ENCODE data around the gene SOD2. TPM values are rescaled to one million over a fixed set of nuclear protein-coding genes. Genes with fewer than 3 reads are reported as not detected.
A peak's percentile ranks its signal among the peaks of the same experiment; 100 is the strongest.
"Not testable (repeated sequence)": the region's sequence is repeated elsewhere in the genome, so short reads cannot be mapped to it uniquely, and the experiment has no call there.

The SOD2 gene
- total RNA-seq, 1 experiment from 2014 or later, result 102 TPM

- H3K4me3 ChIP-seq, result no peak overlapping the region
- H3K9me3 ChIP-seq (replicated peaks), result no peaks in the 10 kb centered on the region
- peaks cover 36% of the 10 kb centered on the region for H3K4me1 ChIP-seq (replicated peaks)
- peaks cover 48% of the 10 kb centered on the region for H3K36me3 ChIP-seq
- H3K27me3 ChIP-seq (replicated peaks), result no peaks in the 10 kb centered on the region
- no peak overlapping the region for H3K27ac ChIP-seq
- no peak for DNase-seq (ENCODE audit: low read depth in 1 of 2, low spot score in 2 of 2)
These were observed 9.1 kb downstream of the SOD2 start for GRCh38 chr6:159684013-159684304.

DNA sequence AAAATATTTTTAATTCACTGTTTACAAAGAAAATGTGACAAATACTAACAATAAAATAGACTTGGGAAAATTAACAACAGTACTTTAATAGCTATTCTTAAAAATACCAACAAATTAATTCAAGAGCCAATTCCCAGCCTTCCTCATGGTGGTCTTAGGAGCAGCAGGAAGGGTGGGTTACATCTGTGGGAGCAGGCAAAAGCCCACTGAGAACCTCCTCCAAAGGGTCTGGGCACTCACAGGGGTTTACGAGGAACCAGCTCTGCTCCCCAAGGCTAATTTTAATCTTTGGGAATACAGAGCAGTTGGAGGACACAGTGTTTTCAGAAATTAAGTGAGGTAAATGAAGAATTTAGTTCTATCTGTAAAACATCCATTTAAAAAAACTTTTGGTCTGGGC lies 10.2 kb downstream of the SOD2 start:
- Histone ChIP-seq H3K4me3 (no peak overlapping the region), H3K27ac (peak overlapping the region; percentile 52), H3K9me3 (replicated peaks) (no peaks in the 10 kb centered on the region), H3K4me1 (replicated peaks) (peaks cover 40% of the 10 kb centered on the region), H3K27me3 (replicated peaks) (no peaks in the 10 kb centered on the region), H3K36me3 (peaks cover 49% of the 10 kb centered on the region)
- DNase-seq (ENCODE audit: low read depth in 1 of 2, low spot score in 2 of 2), result no peak

DNA sequence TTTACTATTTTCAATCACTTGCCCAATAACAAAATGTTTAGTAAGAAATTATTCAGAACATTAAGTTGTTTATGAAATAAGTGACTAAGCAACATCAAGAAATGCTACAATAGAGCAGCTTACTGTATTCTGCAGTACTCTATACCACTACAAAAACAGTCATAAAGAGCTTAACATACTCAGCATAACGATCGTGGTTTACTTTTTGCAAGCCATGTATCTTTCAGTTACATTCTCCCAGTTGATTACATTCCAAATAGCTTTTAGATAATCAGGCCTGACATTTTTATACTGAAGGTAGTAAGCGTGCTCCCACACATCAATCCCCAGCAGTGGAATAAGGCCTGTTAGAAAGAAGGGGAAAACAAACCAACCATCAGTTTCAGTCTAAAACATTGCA lies 10.7 kb downstream of the SOD2 start:
- Histone ChIP-seq H3K27me3 (replicated peaks) (no peaks in the 10 kb centered on the region), H3K4me1 (replicated peaks) (peaks cover 40% of the 10 kb centered on the region), H3K9me3 (replicated peaks) (no peaks in the 10 kb centered on the region), H3K36me3 (peaks cover 44% of the 10 kb centered on the region), H3K27ac (peak overlapping the region; percentile 52), H3K4me3 (no peak overlapping the region)
- peak in 1 of 2 experiments; percentile 54 for DNase-seq (ENCODE audit: low read depth in 1 of 2, low spot score in 2 of 2)

DNA sequence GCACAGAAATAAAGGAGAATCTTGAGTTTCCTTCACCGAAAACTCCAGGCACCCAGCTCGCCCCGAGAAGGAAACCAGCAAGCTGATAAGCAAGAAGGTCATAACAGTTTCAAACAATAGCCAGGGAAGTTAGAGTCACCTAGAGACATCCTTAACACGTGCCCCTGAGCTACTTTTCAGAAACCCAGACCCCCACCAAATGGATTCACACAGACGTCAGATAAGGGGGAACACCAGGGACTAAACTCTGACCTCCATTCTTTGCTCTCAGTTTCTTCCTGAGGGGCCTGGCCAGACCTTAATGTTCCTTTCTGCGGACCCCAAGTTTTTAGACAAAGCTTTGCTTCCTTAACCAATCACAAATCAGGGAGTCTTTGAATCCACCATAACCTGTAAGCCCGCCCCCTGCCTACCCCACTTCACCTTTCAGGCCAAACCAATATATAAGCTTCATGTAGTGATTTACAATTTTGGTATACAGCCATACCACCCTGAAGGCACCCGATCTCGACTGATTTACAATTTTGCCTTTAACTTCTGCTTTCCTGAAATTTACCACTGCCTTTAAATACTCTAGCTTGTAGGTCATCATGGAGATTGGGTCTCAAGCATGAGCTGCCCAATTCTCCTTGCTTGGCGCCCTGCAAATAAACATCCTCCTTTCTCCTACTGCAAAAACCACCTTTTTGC lies 11.7 kb downstream of the SOD2 start:
- Histone ChIP-seq H3K4me3 (no peak overlapping the region), H3K4me1 (replicated peaks) (peaks cover 40% of the 10 kb centered on the region), H3K27ac (peak overlapping the region; percentile 52; the same call in 1 of the 2 replicates), H3K27me3 (replicated peaks) (no peaks in the 10 kb centered on the region), H3K9me3 (replicated peaks) (no peaks in the 10 kb centered on the region), H3K36me3 (peaks cover 36% of the 10 kb centered on the region)
- DNase-seq (ENCODE audit: low read depth in 1 of 2, low spot score in 2 of 2), result no peak

- H3K4me1 ChIP-seq (replicated peaks), result peaks cover 40% of the 10 kb centered on the region
- no peaks in the 10 kb centered on the region for H3K27me3 ChIP-seq (replicated peaks)
- no peak overlapping the region for H3K4me3 ChIP-seq
- H3K36me3 ChIP-seq, result peaks cover 28% of the 10 kb centered on the region
- H3K9me3 ChIP-seq (replicated peaks), result no peaks in the 10 kb centered on the region
- H3K27ac ChIP-seq, result peak overlapping the region; percentile 57
- DNase-seq (ENCODE audit: low read depth in 1 of 2, low spot score in 2 of 2), result no peak
These were observed 12.9 kb downstream of the SOD2 start for GRCh38 chr6:159680104-159680503.

DNA sequence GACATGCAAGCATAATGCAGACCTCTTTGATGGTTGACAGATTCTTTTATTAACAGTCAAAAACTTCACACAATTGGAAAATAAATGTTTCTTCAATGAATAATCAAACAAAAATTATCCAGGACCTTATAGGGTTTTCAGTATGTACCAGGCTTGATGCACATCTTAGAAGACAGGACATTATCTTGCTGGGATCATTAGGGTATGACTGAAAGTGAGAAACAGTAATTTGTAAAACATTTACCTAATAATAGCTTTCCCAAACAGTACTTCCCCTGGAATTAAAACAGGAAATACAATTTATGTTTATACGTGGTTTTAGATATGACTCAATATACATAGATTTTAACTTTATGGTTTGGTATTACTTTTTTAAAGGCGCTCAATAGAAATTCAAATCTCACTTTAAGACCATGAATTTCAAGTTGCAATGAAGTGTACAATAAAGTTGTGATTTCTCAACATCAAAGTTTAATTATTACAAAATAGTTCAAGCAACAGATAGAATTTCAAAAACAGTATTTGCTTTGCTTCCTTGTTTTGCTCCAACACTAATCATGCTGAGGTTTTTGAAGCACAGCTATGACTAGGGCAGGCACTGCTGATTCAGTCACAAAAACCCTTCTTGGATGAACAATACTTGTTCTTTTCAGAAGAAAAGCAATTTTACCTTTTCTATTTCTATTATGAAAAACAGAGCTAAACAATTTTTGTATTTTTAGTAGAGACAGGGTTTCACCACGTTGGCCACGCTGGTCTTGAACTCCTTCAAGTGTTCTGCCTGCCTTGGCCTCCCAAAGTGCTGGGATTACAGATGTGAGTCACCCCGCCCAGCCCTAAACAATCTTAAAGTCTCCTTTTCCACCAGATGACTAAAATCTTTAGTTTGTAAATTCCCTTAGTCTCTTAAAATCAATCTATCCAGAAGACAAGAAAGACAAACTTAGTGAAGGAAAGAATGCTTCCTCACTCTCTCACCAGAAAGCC lies 13.7 kb downstream of the SOD2 start:
- no peaks in the 10 kb centered on the region for H3K9me3 ChIP-seq (replicated peaks)
- DNase-seq (ENCODE audit: low read depth in 1 of 2, low spot score in 2 of 2), result peak; percentile 64 to 72
- peaks cover 40% of the 10 kb centered on the region for H3K4me1 ChIP-seq (replicated peaks)
- no peaks in the 10 kb centered on the region for H3K27me3 ChIP-seq (replicated peaks)
- H3K27ac ChIP-seq, result peak overlapping the region; percentile 57
- peaks cover 28% of the 10 kb centered on the region for H3K36me3 ChIP-seq
- no peak overlapping the region for H3K4me3 ChIP-seq

DNA sequence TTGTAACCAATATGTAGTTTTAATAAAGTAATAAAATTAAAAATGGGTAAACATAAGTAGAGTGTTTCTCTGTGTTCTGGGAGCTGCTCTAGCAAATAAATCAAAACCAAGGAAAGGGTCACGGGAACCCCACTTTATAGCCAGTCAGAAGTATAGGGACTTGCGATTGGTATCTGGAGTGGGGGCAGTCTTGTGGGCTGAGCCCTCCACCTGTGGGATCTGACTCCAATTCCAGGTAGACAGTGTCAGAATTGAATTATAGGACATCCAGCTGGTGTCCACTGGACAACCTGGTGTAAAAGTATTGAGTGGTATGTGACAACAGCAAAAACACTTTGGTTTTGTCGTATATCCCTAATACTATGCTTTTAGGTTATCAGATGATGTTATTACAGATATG lies 14.5 kb downstream of the SOD2 start:
- H3K9me3 ChIP-seq (replicated peaks), result no peaks in the 10 kb centered on the region
- no peak for DNase-seq (ENCODE audit: low read depth in 1 of 2, low spot score in 2 of 2)
- H3K27ac ChIP-seq, result no peak overlapping the region
- peaks cover 23% of the 10 kb centered on the region for H3K36me3 ChIP-seq
- peaks cover 40% of the 10 kb centered on the region for H3K4me1 ChIP-seq (replicated peaks)
- H3K27me3 ChIP-seq (replicated peaks), result no peaks in the 10 kb centered on the region
- H3K4me3 ChIP-seq, result no peak overlapping the region

DNA sequence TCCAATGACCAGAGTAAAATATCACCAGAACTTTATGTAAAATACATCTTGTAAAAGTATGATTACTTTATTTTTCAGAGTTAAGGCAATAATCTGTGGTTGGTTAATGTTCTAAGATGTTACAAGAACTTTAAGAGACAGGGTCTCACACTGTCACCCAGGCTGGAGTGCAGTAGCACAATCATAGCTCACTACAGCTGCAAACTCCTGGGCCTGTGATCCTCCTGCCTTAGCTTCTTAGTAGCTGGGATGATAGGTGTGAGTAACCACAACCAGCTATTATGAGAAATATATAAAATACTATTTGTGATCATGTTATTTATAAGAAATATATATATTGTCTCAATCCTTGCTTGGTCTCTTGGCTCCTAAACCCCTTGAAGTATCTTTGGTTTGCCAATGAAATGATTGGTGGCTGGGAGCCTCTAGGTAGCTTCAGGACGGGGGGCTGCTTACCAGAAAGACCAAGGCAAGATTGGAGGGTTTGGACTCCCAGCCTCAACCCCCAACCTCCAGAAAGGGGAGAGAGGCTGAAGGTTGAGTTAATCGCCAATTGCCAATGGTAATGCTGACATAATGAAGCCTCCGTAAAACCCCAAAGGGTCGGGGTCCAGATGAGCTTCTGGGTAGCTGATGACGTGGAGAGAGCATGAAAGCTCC lies 15.4 kb downstream of the SOD2 start:
- Histone ChIP-seq H3K9me3 (replicated peaks) (no peaks in the 10 kb centered on the region), H3K27ac (no peak overlapping the region), H3K4me1 (replicated peaks) (peaks cover 35% of the 10 kb centered on the region), H3K4me3 (no peak overlapping the region), H3K27me3 (replicated peaks) (no peaks in the 10 kb centered on the region), H3K36me3 (peaks cover 14% of the 10 kb centered on the region)
- no peak for DNase-seq (ENCODE audit: low read depth in 1 of 2, low spot score in 2 of 2)

GRCh38 chr6:159676890-159677505 lies 16.0 kb downstream of the SOD2 start:
- DNase-seq (ENCODE audit: low read depth in 1 of 2, low spot score in 2 of 2), result no peak
- H3K36me3 ChIP-seq, result peaks cover 14% of the 10 kb centered on the region

DNA sequence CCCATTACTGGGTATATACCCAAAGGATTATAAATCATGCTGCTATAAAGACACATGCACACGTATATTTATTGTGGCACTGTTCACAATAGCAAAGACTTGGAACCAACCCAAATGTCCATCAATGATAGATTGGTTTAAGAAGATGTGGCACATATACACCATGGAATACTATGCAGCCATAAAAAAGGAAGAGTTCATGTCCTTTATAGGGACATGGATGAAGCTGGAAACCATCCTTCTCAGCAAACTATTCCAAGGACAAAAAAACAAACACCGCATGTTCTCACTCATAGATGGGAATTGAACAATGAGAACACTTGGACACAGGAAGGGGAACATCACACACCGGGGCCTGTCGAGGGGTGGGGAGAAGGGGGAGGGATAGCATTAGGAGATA lies 16.8 kb downstream of the SOD2 start:
- H3K9me3 ChIP-seq (replicated peaks); H3K27ac ChIP-seq; H3K4me3 ChIP-seq; DNase-seq (ENCODE audit: low read depth in 1 of 2, low spot score in 2 of 2); H3K27me3 ChIP-seq (replicated peaks); H3K36me3 ChIP-seq: not testable (repeated sequence)
- peaks cover 21% of the 10 kb centered on the region for H3K4me1 ChIP-seq (replicated peaks)

More at GRCh38 chr6:159676890-159677505, 16.0 kb downstream of the SOD2 start:
- no peaks in the 10 kb centered on the region for H3K9me3 ChIP-seq (replicated peaks)
- H3K27ac ChIP-seq, result no peak overlapping the region
- no peak overlapping the region for H3K4me3 ChIP-seq
- H3K4me1 ChIP-seq (replicated peaks), result peaks cover 28% of the 10 kb centered on the region
- no peaks in the 10 kb centered on the region for H3K27me3 ChIP-seq (replicated peaks)

GRCh38 chr6:159665868-159666635 lies 27.0 kb downstream of the SOD2 start:
- Histone ChIP-seq H3K27ac (0 out of 2 replicates have a peak overlapping the region, but pooled peaks have one; percentile 27), H3K4me3 (no peak overlapping the region), H3K36me3 (no peaks in the 10 kb centered on the region), H3K4me1 (replicated peaks) (no peaks in the 10 kb centered on the region; the same call in 1 of the 2 replicates), H3K27me3 (replicated peaks) (no peaks in the 10 kb centered on the region), H3K9me3 (replicated peaks) (0 out of 2 replicates have a peak, but pooled peaks cover 8% of the 10 kb centered on the region)
- DNase-seq (ENCODE audit: low read depth in 1 of 2, low spot score in 2 of 2), result peak; percentile 12 to 47

DNA sequence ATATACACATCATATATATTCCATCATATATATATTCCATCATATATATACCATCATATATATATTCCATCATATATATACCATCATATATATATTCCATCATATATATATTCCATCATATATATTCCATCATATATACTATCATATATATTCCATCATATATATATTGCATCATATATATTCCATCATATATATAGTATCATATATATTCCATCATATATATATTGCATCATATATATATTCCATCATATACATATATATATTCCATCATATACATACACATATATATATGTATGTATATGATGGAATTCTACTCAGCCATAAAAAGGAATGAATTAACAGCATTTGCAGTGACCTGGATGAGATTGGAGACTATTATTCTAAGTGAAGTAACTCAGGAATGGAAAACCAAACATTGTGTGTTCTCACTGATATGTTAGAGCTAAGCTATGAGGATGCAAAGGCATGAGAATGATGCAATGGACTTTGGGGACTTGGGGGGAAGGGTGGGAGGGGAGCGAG lies 29.6 kb downstream of the SOD2 start:
- not testable (repeated sequence) for H3K27me3 ChIP-seq (replicated peaks); H3K27ac ChIP-seq; H3K36me3 ChIP-seq; DNase-seq (ENCODE audit: low read depth in 1 of 2, low spot score in 2 of 2); H3K4me3 ChIP-seq; H3K9me3 ChIP-seq (replicated peaks); H3K4me1 ChIP-seq (replicated peaks)

DNA sequence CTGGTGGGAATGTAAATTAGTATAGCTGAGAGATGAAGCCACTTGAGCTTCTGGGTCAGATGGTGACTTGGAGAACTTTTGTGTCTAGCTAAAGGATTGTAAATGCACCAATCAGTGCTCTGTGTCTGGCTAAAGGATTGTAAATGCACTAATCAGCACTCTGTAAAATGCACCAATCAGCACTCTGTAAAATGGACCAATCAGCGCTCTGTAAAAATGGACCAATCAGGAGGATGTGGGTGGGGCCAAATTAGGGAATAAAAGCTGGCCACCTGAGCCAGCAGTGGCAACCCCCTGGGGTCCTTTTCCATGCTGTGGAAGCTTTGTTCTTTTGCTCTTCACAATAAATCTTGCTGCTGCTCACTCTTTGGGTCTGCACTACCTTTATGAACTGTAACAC lies 31.1 kb downstream of the SOD2 start:
- H3K4me3 ChIP-seq; H3K36me3 ChIP-seq; H3K27me3 ChIP-seq (replicated peaks); H3K27ac ChIP-seq; H3K4me1 ChIP-seq (replicated peaks); DNase-seq (ENCODE audit: low read depth in 1 of 2, low spot score in 2 of 2); H3K9me3 ChIP-seq (replicated peaks): not testable (repeated sequence)
